ENCODE data around the gene PACRG.

Gene PACRG

DNA sequence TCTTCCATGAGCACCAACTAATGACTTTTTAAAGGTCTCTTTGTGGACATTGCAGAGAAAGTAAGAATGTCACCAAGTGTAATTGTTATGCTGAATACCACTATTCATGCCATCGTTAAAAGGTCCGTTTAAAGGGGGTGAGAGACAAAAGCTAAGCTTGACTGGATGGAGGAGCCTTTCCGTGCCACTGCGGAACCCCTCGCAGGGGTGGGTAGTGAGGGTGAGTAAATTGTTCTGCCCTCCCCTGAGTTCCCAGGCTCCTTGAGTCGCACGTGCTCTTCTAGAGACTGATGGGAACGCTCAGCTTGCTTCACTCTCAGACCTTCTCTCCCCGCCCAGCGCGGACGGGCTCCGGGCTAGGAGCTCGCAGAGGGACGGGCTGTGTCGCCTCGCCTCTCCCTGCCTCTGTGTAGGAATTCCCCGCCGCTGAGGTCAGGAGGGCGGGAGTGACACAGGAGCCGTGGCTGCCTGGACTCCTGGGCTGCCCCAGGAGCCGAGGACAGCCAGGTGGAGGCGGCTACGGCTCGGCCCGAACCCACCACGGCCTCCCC is 371.9 kb downstream of the PACRG start:
- DNase-seq, result no peak

DNA sequence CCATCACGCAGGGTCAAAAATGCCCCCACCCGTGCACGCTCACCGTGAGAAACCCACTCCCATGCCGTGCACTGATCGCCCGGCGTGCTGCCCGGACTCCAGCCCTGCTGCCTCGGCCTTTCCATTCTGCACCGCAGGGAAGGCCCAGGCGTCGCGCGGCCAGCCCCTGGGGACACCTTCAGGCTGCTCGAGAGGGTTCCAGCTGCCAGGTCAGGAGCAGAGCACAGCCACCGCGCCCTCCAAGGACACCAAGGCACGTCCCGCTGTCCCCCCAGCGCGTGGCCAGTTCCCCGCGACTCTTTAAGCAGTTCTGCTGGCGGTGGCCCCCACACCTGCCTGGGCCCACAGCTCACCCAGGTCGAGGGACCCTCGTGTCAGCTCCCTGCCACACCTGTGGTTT is 372.5 kb downstream of the PACRG start:
- DNase-seq, result no peak

DNA sequence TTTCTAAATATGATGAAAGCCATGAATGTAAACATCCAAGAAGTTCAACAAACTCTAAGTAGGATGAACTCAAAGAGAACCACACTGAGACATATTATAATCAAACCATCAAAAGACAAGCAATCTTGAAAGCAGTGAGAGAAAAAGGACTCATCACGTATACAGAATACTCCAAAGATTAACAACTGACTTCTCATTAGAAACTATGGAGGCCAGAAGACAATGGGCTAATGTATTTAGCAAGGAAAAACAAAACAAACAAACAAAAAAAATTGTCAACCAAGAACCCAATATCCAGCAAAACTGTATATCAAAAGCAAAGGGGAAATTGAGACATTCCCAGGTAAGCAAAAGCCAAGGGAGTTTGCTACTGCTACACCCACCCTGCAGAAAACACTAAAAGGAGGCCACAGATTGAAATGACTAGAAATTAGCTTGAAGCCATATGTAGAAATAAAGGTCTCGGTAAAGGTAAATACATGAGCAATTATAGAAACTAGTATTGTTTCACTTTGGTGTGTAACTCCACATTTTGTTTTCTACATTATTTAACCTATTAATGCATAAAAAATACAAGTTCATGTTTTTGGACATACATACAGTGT is 385.7 kb downstream of the PACRG start:
- no peak for DNase-seq

DNA sequence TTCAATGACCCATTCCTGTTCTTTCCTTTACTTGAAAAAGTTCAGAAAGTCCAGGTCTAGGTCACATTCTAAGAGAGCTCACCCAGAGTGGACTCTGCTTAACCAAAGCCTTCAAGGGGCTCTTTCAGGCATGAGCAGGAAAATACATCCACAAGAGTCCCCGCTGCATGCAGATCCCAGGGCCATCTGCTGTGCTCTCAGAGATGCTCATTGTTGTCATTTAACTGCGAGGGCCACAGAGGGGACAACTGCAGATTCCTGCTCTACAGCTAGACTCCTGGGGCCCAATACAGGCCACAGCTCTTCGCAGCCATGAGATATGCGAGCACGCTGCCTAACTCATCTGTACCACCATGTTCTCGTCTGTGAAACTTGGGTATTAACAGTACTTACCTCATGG is 391.2 kb downstream of the PACRG start:
- DNase-seq, result no peak

DNA sequence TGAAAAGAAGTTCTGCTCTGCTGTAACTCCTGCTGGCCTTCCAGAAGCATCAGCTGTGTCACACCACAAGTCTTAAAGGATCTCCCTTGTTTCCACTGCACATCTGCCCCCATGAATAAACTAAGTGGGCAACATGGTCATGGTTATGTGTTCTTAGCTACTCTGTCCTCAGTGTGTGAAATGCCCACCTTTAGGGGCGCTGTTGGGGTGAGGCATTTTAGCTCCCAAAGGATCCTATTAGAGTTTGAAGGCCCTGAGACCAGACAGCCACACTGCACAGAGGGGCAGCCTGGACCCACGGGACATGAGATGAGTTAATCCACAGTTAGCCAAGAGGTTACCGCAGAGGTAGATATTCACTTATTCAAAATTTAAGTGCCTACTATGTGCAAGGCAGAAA is 392.4 kb downstream of the PACRG start:
- DNase-seq, result no peak

DNA sequence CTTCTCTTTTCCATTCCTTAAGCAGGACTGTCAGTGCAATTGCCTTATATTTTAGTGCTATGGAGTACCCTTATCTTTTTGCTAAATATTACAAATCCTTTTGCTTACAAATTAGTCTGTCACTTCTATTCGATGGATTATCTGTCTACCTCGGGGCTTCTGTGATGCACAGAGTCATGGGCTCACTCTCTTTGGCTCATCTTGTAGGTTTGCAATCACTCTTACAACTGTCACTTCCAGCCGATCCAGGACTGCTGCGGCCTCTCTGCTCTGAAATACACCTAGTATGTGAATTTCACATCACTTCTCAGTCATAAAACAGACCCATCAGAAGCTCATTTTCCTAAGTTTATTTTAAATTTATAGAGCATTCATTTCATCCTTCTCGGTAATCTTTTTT is 393.5 kb downstream of the PACRG start:
- DNase-seq, result no peak

DNA sequence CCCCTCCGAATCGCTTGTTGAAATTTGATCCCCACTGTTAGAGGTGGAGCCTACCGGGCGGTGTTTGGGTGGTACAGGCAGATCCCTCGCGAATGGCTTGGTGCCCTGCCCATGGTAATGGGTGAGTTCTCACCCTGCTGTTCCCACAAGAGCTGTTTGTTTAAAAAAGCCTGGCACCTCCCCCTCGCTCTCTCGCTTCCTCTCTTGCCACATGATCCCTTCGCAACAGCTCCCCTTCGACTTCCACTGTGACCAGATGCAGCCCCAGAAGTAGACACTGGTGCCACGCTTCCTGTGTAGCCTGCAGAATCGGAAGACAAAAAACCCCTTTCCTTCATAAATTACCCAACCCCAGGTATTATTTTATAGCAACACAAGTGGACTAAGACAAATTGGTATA is 394.6 kb downstream of the PACRG start:
- DNase-seq, result no peak

DNA sequence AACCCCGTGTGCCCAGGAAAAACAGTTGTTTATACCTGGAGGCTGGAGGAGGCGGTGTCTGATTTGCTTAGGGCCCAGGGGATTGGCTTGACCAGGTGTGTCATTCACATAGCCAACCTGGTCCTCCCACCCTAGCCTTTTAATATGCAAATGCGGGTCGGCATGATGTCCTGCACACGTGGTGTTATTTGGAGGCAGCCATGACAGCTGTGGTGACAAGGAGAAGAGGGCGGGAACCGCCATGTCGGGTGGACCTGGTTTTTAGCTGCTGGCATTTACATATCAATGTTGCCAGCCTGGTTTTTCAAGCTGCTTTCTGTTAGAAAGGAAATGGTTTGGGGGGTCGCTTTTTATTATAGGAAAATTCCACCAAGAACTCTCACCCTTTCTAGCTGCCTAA is 395.3 kb downstream of the PACRG start:
- DNase-seq, result no peak

DNA sequence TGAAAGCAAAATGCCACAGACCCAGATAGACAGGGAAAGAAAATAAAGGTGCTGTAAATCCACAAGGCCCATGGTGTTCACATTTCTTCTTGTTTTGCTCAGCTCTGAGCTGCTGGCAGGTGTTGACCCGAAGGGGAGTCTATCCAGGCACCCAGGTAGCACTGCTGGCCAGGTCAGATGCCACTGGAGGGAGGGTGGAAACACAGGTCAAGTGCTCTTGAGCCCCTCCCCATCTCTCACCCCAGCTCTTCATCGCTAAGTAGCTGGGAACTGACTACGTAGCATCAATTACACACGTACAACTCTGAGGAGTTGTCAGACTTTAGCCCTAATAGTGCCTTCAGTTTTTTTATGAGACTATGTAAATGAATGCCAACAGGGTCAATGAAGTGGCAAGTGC is 399.0 kb downstream of the PACRG start:
- DNase-seq, result no peak

DNA sequence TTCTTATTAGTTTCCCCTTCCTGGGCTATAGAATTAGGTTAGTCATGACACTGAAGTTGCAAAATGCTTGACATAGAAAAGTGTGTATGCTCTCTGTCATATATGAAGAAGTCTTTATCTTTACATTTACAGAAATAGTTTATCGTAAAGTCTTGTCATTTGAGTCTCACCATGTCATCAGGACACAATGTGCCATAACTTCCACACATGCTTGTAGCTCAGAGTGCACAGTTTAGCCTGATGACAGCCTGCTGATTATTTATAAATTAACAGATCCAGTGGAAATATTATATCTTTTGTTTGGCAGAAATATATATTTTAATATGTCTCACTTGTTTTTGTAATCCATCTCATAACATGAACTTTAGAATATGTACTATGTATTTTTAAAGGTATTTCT is 399.8 kb downstream of the PACRG start:
- no peak for DNase-seq

DNA sequence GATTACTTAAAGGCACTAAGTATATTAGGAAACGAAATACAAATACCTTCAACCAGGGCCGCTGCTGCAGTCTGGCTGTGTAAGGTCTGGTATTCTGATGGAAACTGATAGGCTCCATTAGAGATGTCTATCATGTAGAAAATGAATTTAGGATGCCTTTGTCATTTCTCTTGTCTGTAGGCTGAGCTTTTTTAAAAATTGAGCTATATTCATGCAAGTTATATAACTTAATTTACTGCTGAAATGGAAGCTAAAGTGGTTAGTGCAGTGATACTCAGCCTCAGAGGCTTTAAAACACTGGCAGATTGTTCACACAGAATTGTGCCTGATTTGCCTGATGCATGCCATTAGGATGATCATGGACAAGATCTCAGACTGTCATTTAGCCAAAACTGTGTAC is 400.6 kb downstream of the PACRG start:
- no peak for DNase-seq

DNA sequence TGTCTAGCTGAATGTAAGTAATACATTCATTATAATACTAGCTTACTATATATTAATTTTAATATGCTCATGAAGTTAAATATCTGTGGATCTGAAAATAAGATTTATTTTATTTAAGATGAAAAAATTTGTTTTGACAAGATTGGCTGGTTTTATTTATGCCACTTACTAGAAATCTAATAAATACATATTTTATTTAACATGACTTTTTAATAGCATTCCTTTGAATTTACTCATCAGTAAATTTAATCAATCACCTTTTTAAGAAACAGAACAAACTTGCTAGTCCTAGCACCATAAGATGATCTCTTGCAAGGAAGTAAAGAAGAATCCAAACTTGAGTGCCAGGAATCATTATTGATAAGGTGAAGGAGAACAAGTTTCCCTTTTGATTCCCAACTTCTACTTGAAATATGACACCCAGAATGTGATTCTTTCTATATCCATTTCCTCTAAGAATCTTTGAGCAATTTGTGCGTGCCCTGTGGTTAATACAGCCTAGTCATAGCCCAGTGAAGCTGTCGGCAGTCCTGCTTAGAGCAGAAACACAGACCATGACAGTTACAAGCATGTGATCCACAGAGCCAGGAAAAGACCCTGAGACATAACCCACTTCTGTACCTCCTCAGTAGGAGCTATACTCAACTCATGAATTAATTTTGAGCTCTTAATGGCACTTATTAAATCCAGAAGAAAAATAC is 404.4 kb downstream of the PACRG start:
- no peak for DNase-seq

DNA sequence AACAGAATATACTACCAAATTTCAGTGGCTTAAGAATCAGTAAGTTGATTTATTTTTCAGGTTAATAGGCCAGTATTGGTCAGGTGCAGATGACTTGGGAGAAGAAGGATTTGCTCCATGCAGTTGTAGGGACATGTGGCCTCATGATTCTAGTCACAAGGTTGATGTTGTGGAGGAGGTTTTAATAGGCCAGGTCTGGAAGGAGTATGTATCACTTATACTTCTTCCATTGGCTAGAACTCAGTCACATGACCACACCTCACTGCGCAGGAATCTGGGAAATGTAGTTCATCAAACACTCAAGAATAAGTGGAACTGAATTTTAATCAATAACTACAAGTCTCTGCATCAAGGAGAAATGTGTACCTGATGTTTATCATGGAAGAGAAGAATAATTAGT is 405.2 kb downstream of the PACRG start:
- DNase-seq, result no peak

DNA sequence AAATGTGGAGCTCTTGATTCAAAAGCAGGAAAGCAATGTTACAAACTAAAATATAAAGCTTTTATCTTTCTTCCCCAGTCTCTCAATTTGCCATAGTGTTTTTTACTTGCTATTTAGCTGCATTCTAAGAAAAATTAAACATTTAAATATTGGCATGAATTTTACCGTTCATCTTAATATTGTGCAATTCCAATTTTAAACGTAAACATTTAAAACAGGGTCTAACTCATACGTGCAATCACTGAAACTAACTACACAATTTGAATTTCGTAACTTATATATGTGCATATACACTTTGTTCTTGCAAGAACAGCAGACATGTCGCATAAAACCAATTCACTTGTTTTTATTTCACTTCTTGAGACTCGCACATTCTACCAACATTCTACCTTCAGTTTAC is 405.9 kb downstream of the PACRG start:
- DNase-seq, result no peak

DNA sequence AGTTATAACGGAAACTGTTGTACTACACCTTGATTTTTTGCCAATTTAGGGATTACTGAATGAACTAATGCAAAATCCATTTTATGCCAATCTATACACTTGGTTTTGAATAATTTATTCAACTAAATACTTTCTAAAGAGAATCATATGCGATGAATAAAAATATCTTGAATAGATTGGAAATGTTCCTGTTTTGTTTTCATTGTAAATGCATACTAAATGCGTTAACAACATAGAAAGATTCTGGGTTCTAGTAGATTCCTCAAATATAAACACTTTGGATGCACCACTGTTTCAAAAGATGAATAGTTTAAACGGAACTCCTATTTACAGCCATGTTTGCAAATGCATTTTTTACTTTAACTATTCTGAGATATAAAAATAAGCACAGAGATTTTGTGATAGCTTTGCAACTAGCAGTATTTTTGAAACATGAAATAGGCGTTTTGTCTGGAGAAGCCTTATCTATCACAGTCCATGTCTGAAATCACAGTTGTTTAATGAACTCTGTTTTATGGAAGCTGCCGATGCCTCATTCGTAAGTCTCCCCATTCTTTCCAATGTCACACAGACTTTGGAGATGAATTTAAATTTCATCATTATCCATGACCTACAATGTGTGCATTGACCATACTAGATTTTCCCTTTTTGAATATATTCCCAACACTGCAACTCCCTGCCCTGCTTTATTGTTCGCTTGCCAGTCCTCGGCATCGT is 409.1 kb downstream of the PACRG start:
- DNase-seq, result no peak

DNA sequence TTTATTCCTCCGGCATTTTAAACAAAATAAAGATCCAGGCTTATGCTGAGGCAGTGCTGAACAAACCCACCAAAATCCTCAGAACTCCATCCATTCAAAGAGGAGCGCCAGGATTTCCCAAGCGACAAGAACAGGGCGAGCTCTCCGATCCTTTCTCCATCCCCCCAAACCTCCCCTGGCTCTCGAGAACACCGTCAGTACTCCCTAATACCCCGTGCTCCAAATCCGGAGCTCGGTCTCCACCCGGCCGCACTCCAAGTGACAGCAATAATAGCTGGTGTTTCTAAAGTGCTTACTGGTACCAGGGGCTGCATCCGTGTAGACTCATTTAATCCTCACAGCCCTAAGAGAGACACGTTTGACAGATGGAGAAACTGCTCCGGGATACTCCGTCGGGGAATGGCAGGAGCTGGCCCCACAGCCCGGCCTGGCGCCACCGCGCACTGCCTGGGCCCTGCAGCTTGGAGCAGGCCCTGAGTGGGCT is 409.7 kb downstream of the PACRG start:
- no peak for DNase-seq

DNA sequence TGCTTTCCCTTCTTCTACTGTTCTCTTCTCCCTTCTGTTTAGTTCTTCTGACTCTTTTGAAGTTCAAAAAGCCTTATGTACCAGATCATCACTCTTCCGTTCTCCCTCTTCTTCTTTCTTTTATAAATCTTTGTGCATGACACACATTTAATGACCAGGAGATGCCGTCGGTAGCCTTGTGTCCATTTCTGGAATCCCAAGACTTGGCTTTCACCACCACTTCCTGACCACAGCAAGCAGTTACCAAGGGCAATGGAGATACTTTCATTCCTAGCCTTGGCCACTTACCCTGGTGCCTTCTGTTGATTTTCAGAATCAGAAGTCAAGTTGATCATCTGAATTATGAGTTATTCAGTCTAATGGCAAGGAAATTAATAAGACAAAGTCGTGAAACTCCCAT is 418.3 kb downstream of the PACRG start:
- no peak for DNase-seq

DNA sequence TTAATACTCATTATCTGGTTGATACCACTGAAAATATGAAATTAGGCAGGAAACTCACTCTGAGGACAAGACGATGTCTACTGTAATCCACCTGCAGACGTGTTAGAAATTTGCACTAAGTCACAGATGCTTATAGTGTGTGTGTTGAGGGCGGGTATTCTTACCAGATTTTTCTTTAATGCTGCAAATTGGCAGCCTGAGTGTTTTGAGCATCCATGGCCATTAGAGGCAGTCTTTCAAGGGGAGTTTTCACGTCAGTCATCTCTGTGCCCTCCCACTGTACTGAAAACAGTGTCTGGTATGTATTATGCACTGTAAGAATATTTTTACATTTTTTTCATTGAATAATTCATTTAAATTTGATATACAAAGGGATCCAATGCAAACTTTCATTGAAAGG is 420.2 kb downstream of the PACRG start:
- no peak for DNase-seq

DNA sequence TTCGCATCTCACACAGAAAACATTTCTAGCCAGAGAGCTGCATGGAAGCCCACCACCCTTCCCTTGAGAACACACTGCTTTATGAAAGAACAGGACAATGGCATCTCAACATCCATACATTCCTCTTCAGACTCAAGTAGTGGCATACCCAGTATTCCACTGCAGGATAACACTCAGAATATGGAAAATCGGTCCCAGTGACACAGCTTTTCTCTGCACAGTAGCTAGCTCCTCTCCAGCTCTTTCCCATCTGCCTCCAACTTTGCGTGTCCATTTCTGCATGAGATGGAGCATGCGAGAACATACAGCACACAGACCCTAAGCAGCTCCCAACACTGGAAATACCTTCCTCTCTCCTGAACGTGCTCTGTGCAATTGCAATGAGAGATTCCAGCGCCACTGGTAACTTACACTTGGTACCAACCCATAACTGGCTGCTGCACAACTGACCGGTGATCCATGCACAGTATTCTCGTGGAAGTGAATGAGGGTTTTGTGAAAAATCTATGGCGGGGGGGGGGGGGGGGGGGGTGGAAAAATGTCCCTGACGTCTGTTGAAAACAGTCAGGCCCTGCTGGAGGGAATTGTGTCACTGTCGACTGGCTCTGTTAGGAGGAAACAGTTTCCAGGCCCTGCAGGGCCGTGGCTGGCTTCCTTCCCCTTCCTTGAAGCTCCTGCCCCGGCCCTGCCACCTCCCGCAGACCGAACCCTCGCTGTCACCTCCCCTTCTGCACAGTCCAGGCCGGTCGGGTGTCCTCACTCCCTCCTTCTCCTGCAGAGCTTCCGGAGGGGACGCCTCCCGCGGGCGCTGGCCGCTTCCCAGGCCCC is 420.9 kb downstream of the PACRG start:
- no peak for DNase-seq

DNA sequence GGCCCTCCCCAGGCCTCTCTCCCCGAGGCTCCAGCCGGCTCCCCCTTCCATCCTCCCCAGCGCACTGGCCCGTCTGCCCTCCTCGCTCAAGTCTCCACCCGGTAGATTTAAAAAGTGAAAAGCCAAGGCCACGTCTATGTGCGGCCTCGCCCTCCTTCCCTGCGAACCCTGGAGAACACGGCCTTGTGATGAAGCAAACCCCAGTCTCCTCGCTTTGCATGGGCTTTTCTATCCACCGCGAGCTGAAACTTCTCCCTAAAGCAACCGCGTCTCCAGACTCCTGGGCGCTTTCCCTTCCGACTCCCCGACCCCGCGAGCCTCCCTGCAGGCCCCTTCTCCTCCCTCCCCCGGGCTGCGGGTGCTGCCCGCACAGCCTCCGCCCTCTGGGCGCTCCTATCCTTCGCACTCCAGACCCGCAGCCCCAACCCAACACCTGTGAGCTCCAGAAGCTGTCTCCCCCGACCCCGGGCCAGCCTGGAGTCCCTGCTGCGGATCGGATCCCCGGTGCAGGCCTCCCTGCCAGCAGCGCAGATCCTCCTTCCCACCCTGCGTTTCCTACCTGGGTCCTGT is 421.6 kb downstream of the PACRG start:
- no peak for DNase-seq

DNA sequence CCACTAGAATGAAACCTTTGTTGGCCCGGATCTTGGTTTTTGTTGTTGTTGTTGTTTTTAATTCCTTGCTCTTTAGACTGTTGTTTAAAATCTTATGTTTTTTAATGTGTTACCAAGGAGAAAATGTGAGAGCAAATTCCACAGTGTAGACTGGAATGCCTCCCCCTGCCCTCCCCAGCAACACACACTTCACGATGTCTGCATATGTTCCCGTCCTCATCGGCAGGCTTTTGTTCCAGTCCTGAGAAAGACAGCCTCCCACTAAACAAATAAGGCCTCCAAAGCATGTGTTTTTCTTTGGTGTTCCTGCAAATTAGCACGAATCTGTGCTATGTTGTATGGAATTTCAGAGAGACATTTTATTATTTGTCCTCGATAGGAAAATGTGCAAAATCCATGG is 423.4 kb downstream of the PACRG start:
- DNase-seq, result no peak

DNA sequence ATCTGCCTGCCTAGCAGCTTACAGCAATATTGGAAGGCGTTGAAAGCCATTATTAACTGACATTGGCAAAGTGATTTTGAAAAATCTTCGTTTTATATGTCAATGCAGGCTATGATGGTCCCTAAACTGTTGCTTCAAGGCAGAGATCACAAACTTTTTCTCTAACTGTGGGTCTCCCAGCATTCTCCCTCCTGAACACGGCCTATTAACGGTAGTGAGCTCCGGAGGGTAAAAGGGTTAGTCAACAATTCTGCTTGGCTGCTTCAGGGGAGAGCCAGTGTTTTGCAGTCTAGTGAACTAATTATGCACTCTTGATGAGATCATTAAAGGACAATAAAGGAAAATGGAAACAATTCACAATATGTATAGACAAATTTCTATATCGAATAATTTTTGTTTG is 424.9 kb downstream of the PACRG start:
- no peak for DNase-seq

DNA sequence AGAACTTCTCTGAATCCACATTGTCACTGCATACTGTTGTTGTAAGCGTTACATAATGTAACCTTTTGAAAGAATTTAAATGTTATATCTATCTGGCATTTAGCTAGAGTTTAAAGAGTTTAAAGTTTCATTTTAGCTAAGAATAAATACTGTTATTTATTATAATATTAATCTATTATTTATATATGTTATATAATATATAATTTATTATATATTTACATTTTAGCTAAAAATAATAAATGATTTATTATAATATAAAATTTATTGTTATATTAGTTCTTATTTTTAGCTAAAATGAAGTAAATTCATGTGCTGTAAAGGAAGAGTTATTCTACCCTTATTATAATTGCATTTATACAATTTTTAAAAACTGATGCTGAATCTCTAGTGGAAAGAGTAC is 431.3 kb downstream of the PACRG start:
- DNase-seq, result no peak

Measured in left hindlimb (tissue), 1 donor.